H9 (cell line): ENCODE measurements around the gene NOL11. TPM values are rescaled to one million over a fixed set of nuclear protein-coding genes. Genes with fewer than 3 reads are reported as not detected.

ENCODE experiments used
- DNase-seq: peaks from one replicate; pipeline ENCODE4 v3.0.0-alpha.2; 2017
- H2AFZ ChIP-seq: one replicate; pipeline ENCODE4 v1.6.1; 2013; ENCODE audit warnings: mild to moderate bottlenecking, low read length, control low read depth, moderate library complexity
- H2AK5ac ChIP-seq: 2 replicates; pipeline ENCODE4 v1.6.1; 2013; ENCODE audit warnings: low read length, control low read depth, mixed read lengths; ENCODE audit not compliant: insufficient read length
- H2BK120ac ChIP-seq: one replicate; pipeline ENCODE4 v1.6.1; 2013; ENCODE audit warnings: low read depth, mild to moderate bottlenecking, low read length, control low read depth, inconsistent platforms; ENCODE audit not compliant: poor library complexity, severe bottlenecking
- H2BK12ac ChIP-seq: 2 replicates; pipeline ENCODE4 v1.6.1; 2013; ENCODE audit warnings: low read length, control low read depth, mixed read lengths, low read depth; ENCODE audit not compliant: insufficient read length
- H2BK15ac ChIP-seq: 2 replicates; pipeline ENCODE4 v1.6.1; 2013; ENCODE audit warnings: low read depth, low read length, control low read depth
- H2BK20ac ChIP-seq: one replicate; pipeline ENCODE4 v1.6.1; 2013; ENCODE audit warnings: low read depth, mild to moderate bottlenecking, low read length, control low read depth, inconsistent platforms; ENCODE audit not compliant: poor library complexity, severe bottlenecking
- H2BK5ac ChIP-seq: 2 replicates; pipeline ENCODE4 v1.6.1; 2013; ENCODE audit warnings: low read length, control low read depth, mixed read lengths; ENCODE audit not compliant: insufficient read length
- H3K14ac ChIP-seq: 2 replicates; pipeline ENCODE4 v1.6.1; 2013; ENCODE audit warnings: low read length, control low read depth; ENCODE audit not compliant: insufficient read depth
- H3K18ac ChIP-seq: 2 replicates; pipeline ENCODE4 v1.6.1; 2013; ENCODE audit warnings: low read depth, mild to moderate bottlenecking, mixed read lengths, low read length, control low read depth; ENCODE audit not compliant: insufficient read length
- H3K23ac ChIP-seq: 2 replicates; pipeline ENCODE4 v1.6.1; 2013; ENCODE audit warnings: low read length, control low read depth, mixed read lengths, low read depth; ENCODE audit not compliant: insufficient read length
- H3K23me2 ChIP-seq: 2 replicates; pipeline ENCODE4 v1.6.1; 2013; ENCODE audit warnings: low read depth, mild to moderate bottlenecking, mixed read lengths, low read length, control low read depth; ENCODE audit not compliant: insufficient read length, poor library complexity, severe bottlenecking
- H3K27ac ChIP-seq: 2 replicates; pipeline ENCODE4 v1.5.1; 2013; ENCODE audit warnings: low read length, control low read depth, mixed read lengths, low read depth; ENCODE audit not compliant: insufficient read length
- H3K27me3 ChIP-seq: 2 replicates; pipeline ENCODE4 v1.6.1; 2013; ENCODE audit warnings: low read length, control low read depth, inconsistent platforms; ENCODE audit not compliant: insufficient read depth
- H3K4ac ChIP-seq: 2 replicates; pipeline ENCODE4 v1.6.1; 2013; ENCODE audit warnings: low read depth, mild to moderate bottlenecking, control low read depth, inconsistent platforms, low read length, moderate library complexity
- H3K4me1 ChIP-seq: 2 replicates; pipeline ENCODE4 v1.6.1; 2013; ENCODE audit warnings: low read length, control low read depth, inconsistent platforms; ENCODE audit not compliant: insufficient read depth
- H3K4me2 ChIP-seq: 2 replicates; pipeline ENCODE4 v1.6.1; 2013; ENCODE audit warnings: low read length, control low read depth, mixed read lengths; ENCODE audit not compliant: insufficient read length, insufficient read depth
- H3K56ac ChIP-seq: 2 replicates; pipeline ENCODE4 v1.6.1; 2013; ENCODE audit warnings: low read depth, mild to moderate bottlenecking, mixed read lengths, low read length, control low read depth; ENCODE audit not compliant: insufficient read length
- H3K79me1 ChIP-seq: 2 replicates; pipeline ENCODE4 v1.6.1; 2013; ENCODE audit warnings: low read depth, mild to moderate bottlenecking, moderate library complexity, low read length, control low read depth, inconsistent platforms; ENCODE audit not compliant: insufficient read depth, poor library complexity, severe bottlenecking
- H3K79me2 ChIP-seq: 2 replicates; pipeline ENCODE4 v1.6.1; 2013; ENCODE audit warnings: low read length, control low read depth, inconsistent platforms; ENCODE audit not compliant: insufficient read depth
- H3K9ac ChIP-seq: 2 replicates; pipeline ENCODE4 v1.6.1; 2013; ENCODE audit warnings: low read length, control low read depth, mixed read lengths; ENCODE audit not compliant: insufficient read length; ENCODE audit errors: extremely low read depth
- H3K9me3 ChIP-seq: one replicate; pipeline ENCODE4 v1.6.1; 2013; ENCODE audit warnings: low read depth, low read length, inconsistent platforms; ENCODE audit not compliant: control insufficient read depth
- H3T11ph ChIP-seq: one replicate; pipeline ENCODE4 v1.6.1; 2013; ENCODE audit warnings: mild to moderate bottlenecking, low read length, control low read depth, inconsistent platforms
- H4K20me1 ChIP-seq: one replicate; pipeline ENCODE4 v1.6.1; 2013; ENCODE audit not compliant: control insufficient read depth, insufficient read length, insufficient read depth
- H4K5ac ChIP-seq: 2 replicates; pipeline ENCODE4 v1.6.1; 2013; ENCODE audit warnings: low read depth, mild to moderate bottlenecking, mixed read lengths, low read length, control low read depth; ENCODE audit not compliant: insufficient read length
- H4K8ac ChIP-seq: replicated peaks from 2 replicates; pipeline ENCODE4 v1.6.1; 2013; ENCODE audit warnings: low read length, control low read depth, mixed read lengths, low read depth; ENCODE audit not compliant: insufficient read length
- H4K91ac ChIP-seq: 2 replicates; pipeline ENCODE4 v1.6.1; 2013; ENCODE audit warnings: low read depth, mild to moderate bottlenecking, moderate library complexity, mixed read lengths, low read length, control low read depth; ENCODE audit not compliant: insufficient read length
- H3K27ac Mint-ChIP-seq, 3 experiments: 2 replicates in 2 of 3; 3 replicates in 1 of 3; pipeline ENCODE4 v1.8.0; 2020 to 2021; ENCODE audit warnings: mixed read lengths in 3 of 3, mild to moderate bottlenecking in 1 of 3, moderate library complexity in 1 of 3
- H3K27me3 Mint-ChIP-seq: 2 replicates; pipeline ENCODE4 v1.8.0; 2021; ENCODE audit warnings: low read depth, mild to moderate bottlenecking, moderate library complexity, mixed read lengths
- H3K36me3 Mint-ChIP-seq, 3 experiments: 2 replicates in 2 of 3; 3 replicates in 1 of 3; pipeline ENCODE4 v1.8.0; 2020 to 2021; ENCODE audit warnings: low read depth in 3 of 3, mixed read lengths in 3 of 3; ENCODE audit not compliant: insufficient read depth in 1 of 3
- H3K4me1 Mint-ChIP-seq, 2 experiments: 2 replicates each; pipeline ENCODE4 v1.8.0; 2020; ENCODE audit warnings: mixed read lengths in 2 of 2
- H3K4me3 Mint-ChIP-seq, 2 experiments: 2 replicates in 1 of 2; 3 replicates in 1 of 2; pipeline ENCODE4 v1.8.0; 2020 to 2021; ENCODE audit warnings: mild to moderate bottlenecking in 2 of 2, mixed read lengths in 2 of 2, moderate library complexity in 1 of 2
- H3K9me3 Mint-ChIP-seq, 2 experiments: 2 replicates in 1 of 2; 3 replicates in 1 of 2; pipeline ENCODE4 v1.8.0; 2020; ENCODE audit warnings: mild to moderate bottlenecking in 2 of 2, mixed read lengths in 2 of 2, moderate library complexity in 1 of 2
- WGBS: extraction: QIAGEN DNeasy Blood & Tissue Kit; methylation state at CpG from one replicate; pipeline ENCODE4 v1.1.7; 2013; ENCODE audit warnings: missing lambda C conversion rate, low lambda C conversion rate, mixed read lengths; ENCODE audit not compliant: insufficient read length; ENCODE audit errors: extremely low coverage; 5-methylcytosine and 5-hydroxymethylcytosine counted together
- total RNA-seq: library from RNA; stranded (reverse); gene quantifications from 2 replicates; pipeline ENCODE4 v1.2.1, GENCODE V29; 2021
- TF ChIP-seq, protein P1 (sequence below): fragments of 200-600 bp; sonication (generic); conservative IDR thresholded peaks from 3 replicates; pipeline ENCODE4 v1.8.0; 2021; ENCODE audit warnings: antibody characterized with exemption, mild to moderate bottlenecking

NOL11 gene
- total RNA-seq, 1 experiment from 2014 or later: 114 TPM

DNA sequence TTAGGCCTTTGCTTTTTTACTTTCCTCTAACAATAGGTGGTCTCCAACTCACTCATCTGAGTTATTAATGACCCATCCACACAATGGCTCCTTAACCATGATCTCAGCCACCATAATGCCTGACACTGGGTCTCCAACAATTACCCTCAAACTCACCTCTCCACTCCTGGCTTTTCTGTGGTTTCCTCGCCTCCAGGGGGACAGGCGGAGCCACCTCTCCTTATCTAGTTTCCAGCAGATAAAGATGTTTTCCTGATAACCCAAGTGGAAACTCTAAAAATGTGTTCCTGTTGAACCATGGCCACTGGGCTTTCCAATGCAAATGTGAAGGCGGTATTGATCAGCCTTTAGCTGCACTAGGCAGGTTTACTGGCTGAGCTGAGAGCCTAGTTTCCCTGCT is 9.4 kb upstream of the NOL11 start:
- no peaks in the 10 kb centered on the region for H3K9me3 ChIP-seq
- no peak overlapping the region for H2BK12ac ChIP-seq
- no peak overlapping the region for H3K9ac ChIP-seq
- no peak overlapping the region for H2AK5ac ChIP-seq
- H2BK15ac ChIP-seq: no peak overlapping the region
- H3K27ac ChIP-seq: no peak overlapping the region
- no peak overlapping the region for H4K91ac ChIP-seq
- no peak for DNase-seq
- TF ChIP-seq, protein P1, sequence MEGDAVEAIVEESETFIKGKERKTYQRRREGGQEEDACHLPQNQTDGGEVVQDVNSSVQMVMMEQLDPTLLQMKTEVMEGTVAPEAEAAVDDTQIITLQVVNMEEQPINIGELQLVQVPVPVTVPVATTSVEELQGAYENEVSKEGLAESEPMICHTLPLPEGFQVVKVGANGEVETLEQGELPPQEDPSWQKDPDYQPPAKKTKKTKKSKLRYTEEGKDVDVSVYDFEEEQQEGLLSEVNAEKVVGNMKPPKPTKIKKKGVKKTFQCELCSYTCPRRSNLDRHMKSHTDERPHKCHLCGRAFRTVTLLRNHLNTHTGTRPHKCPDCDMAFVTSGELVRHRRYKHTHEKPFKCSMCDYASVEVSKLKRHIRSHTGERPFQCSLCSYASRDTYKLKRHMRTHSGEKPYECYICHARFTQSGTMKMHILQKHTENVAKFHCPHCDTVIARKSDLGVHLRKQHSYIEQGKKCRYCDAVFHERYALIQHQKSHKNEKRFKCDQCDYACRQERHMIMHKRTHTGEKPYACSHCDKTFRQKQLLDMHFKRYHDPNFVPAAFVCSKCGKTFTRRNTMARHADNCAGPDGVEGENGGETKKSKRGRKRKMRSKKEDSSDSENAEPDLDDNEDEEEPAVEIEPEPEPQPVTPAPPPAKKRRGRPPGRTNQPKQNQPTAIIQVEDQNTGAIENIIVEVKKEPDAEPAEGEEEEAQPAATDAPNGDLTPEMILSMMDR: no peak; the same call in 2 of the 3 replicates
- H3K23me2 ChIP-seq: no peaks in the 10 kb centered on the region
- no peaks in the 10 kb centered on the region for H3K79me2 ChIP-seq
- H3K79me1 ChIP-seq: no peaks in the 10 kb centered on the region
- peaks cover 5% of the 10 kb centered on the region in 2 experiments; a peak in 4 of 5 replicates for H3K9me3 Mint-ChIP-seq
- H4K8ac ChIP-seq: peak overlapping the region; percentile 75
- H3K27ac Mint-ChIP-seq: peak overlapping the region in 1 of 3 experiments; percentile 16; a peak in 2 of 7 replicates
- no peak overlapping the region for H2BK20ac ChIP-seq
- no peak overlapping the region for H3K56ac ChIP-seq
- no peak overlapping the region for H3K14ac ChIP-seq
- no peaks in the 10 kb centered on the region for H3K27me3 ChIP-seq
- H3K4me1 ChIP-seq: no peaks in the 10 kb centered on the region
- H3K4me1 Mint-ChIP-seq: peaks cover 9 to 15% of the 10 kb centered on the region in 2 experiments
- peaks cover 0 to 5% (median 5%) of the 10 kb centered on the region in 3 experiments; a peak in 3 of 7 replicates for H3K36me3 Mint-ChIP-seq
- peak overlapping the region; percentile 6 for H2AFZ ChIP-seq
- H3T11ph ChIP-seq: no peak overlapping the region
- WGBS: no CpG with 5 or more reads among the region's 3 CpGs
- no peak overlapping the region for H4K5ac ChIP-seq
- no peak overlapping the region for H3K4ac ChIP-seq
- no peak overlapping the region for H2BK120ac ChIP-seq
- no peak overlapping the region for H3K18ac ChIP-seq
- H3K23ac ChIP-seq: no peak overlapping the region
- no peaks in the 10 kb centered on the region for H3K27me3 Mint-ChIP-seq
- H3K4me3 Mint-ChIP-seq: no peak overlapping the region
- no peak overlapping the region for H3K4me2 ChIP-seq
- H2BK5ac ChIP-seq: no peak overlapping the region
- no peaks in the 10 kb centered on the region for H4K20me1 ChIP-seq
